Astrocyte of the spinal cord (primary cell): ENCODE measurements around the gene RNF34.

Experiments
- DNase-seq: peaks from one replicate; pipeline ENCODE4 v3.0.0; 2011; ENCODE audit warnings: low read depth, low spot score
- H3K4me3 ChIP-seq: 2 replicates; pipeline ENCODE4 v1.5.1; 2011; ENCODE audit warnings: low read depth, mild to moderate bottlenecking, low read length, moderate library complexity
- CTCF ChIP-seq: IDR thresholded peaks from 2 replicates; pipeline ENCODE4 v1.5.1; 2012; ENCODE audit warnings: low read depth, mild to moderate bottlenecking, low read length, inconsistent platforms
- in situ Hi-C: cut with HindIII; loops from 2 replicates; pipeline ENCODE4 v1.10.0; 2017; ENCODE audit warnings: low sequenced_read_pairs

The RNF34 gene

GRCh38 chr12:121404734-121405133 is 4.8 kb downstream of the RNF34 start:
- H3K4me3 ChIP-seq: no peak overlapping the region
- no peak for DNase-seq
- no peak for TF ChIP-seq CTCF
- in situ Hi-C loops: no loop called here

GRCh38 chr12:121405211-121405610 is 5.3 kb downstream of the RNF34 start:
- no peak for DNase-seq
- no peak for TF ChIP-seq CTCF
- in situ Hi-C loops: no loop called here
- no peak overlapping the region for H3K4me3 ChIP-seq

GRCh38 chr12:121413917-121414316 is 14.0 kb downstream of the RNF34 start:
- no peak for DNase-seq
- TF ChIP-seq CTCF: no peak
- H3K4me3 ChIP-seq: no peak overlapping the region
- in situ Hi-C loops: no loop called here

- in situ Hi-C loops: no loop called here
- no peak for TF ChIP-seq CTCF
- DNase-seq: no peak
- no peak overlapping the region for H3K4me3 ChIP-seq
Observed at GRCh38 chr12:121417847-121418246, 17.9 kb downstream of the RNF34 start.

- in situ Hi-C loops: no loop called here
- DNase-seq: no peak
- H3K4me3 ChIP-seq: no peak overlapping the region
- TF ChIP-seq CTCF: no peak
Observed at GRCh38 chr12:121420109-121420508, 20.2 kb downstream of the RNF34 start.

- in situ Hi-C loops: no loop called here
- no peak for DNase-seq
- no peak overlapping the region for H3K4me3 ChIP-seq
- no peak for TF ChIP-seq CTCF
Observed at GRCh38 chr12:121423253-121423652, 23.3 kb downstream of the RNF34 start.
